ENCODE measurements around the gene ZNF689.
A peak's percentile ranks its signal among the peaks of the same experiment; 100 is the strongest.

- TF ChIP-seq, protein P1, sequence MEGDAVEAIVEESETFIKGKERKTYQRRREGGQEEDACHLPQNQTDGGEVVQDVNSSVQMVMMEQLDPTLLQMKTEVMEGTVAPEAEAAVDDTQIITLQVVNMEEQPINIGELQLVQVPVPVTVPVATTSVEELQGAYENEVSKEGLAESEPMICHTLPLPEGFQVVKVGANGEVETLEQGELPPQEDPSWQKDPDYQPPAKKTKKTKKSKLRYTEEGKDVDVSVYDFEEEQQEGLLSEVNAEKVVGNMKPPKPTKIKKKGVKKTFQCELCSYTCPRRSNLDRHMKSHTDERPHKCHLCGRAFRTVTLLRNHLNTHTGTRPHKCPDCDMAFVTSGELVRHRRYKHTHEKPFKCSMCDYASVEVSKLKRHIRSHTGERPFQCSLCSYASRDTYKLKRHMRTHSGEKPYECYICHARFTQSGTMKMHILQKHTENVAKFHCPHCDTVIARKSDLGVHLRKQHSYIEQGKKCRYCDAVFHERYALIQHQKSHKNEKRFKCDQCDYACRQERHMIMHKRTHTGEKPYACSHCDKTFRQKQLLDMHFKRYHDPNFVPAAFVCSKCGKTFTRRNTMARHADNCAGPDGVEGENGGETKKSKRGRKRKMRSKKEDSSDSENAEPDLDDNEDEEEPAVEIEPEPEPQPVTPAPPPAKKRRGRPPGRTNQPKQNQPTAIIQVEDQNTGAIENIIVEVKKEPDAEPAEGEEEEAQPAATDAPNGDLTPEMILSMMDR (IDR thresholded peaks at IDR 0.05) = peak; percentile 40 to 70 (median 47)
- TF ChIP-seq POLR2A (IDR thresholded peaks at IDR 0.05) = peak; percentile 95
- TF ChIP-seq POLR2AphosphoS5 (IDR thresholded peaks at IDR 0.05) = peak; percentile 95 to 99 (median 99)
Observed at GRCh38 chr16:30657866-30658730, 47.9 kb upstream of the ZNF689 start, which contains the start of gene FBRS.
